ENCODE measurements around the gene SLC1A2.

DNA sequence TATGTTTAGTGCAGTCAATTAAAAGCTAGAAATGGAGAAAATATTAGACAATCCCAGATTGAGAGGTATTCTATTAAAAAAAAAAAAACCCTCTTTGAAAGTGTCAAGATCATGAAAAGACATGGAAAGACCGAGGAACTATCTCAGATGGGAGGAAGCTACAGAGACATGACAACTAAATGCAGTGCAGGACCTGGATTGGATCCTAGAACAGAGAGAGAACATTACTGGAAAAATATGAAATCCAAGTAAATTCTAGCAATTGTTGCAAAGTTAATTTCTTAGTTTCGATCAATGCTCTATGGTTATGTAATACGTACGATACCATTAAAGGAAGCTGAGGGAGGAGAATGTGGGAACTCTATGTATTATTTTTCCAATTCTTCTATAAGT, 43.2 kb downstream of the SLC1A2 start:
- TF ChIP-seq, protein P1, sequence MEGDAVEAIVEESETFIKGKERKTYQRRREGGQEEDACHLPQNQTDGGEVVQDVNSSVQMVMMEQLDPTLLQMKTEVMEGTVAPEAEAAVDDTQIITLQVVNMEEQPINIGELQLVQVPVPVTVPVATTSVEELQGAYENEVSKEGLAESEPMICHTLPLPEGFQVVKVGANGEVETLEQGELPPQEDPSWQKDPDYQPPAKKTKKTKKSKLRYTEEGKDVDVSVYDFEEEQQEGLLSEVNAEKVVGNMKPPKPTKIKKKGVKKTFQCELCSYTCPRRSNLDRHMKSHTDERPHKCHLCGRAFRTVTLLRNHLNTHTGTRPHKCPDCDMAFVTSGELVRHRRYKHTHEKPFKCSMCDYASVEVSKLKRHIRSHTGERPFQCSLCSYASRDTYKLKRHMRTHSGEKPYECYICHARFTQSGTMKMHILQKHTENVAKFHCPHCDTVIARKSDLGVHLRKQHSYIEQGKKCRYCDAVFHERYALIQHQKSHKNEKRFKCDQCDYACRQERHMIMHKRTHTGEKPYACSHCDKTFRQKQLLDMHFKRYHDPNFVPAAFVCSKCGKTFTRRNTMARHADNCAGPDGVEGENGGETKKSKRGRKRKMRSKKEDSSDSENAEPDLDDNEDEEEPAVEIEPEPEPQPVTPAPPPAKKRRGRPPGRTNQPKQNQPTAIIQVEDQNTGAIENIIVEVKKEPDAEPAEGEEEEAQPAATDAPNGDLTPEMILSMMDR (conservative IDR thresholded peaks at IDR 0.05 in 1 of 2, IDR thresholded peaks at IDR 0.05 in 1 of 2; ENCODE audit: low read depth in 1 of 2, low read length in 2 of 2) = no peak
- no peak for TF ChIP-seq EZH2 (IDR thresholded peaks at IDR 0.05; ENCODE audit: low read length, missing control alignments)
